Inflammatory macrophage treated with lipopolysaccharide for 4 hours (primary cell): ENCODE data around the gene NFE2.
"Not testable (repeated sequence)": the region's sequence is repeated elsewhere in the genome, so short reads cannot be mapped to it uniquely, and the experiment has no call there.

ENCODE experiments used
- DNase-seq: peaks from one replicate; pipeline ENCODE4 v3.0.0-alpha.2; 2020

Gene NFE2

DNA sequence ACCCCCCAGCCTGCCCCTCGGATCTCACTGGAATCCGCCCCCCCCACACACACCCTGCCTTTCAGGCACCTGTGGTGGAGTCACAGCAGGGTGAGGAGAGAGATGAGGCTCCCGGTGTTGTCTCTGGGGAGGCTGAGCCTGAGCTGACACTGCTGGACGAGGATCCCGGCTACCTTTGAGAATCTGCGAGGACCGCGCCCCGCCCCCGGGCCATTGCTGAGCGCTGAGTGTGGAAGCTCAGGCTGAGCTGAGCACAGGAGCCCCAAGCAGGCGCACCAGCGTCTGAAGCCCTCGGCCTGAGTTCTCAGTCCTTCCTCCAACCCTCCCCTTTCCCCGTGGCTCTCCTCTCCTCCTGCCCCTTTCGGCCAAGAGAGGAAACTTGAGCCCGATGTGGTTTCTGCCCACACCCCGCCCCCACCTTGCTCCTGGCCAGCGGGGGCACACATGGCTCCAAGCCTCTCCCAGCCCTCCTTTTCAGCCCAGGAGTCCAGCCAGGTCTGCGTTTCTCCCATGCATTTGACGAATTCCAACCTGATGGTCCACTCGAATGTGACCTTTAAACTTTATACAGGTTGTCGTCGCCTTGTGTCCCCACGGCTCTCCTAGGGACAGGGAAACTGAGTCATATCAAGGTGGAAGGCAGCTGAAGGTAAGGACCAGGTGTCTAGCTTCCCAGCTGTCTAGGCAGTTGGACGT lies at the start of gene NFE2:
TSS of gene NFE2 (minus strand) at position 284 of the 696 bp plus-strand sequence. CDS start 5,767 bp downstream, outside the sequence.
- DNase-seq: peak; percentile 52

DNA sequence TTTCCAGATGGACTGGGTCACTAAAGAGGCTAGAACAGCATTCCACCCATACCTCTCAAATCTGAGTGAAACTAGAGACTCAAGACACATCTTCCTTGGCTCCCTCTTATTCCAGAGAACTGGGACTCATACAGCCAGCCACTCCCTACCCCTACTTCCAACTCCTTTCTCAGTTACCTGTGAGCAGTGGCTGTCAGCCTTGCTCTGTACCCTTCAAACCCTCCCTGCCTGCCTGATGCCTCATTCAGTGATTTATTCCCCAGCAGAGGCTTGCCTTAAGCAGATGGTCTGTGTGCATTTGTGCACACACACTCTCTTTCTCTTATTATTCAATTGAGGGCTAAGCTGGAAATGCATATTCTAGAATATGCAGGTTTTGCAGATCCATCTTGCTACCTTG lies 48.9 kb upstream of the NFE2 start:
- DNase-seq: no peak

GRCh38 chr12:54349036-54349435 lies 48.2 kb upstream of the NFE2 start:
- no peak for DNase-seq

- DNase-seq: no peak
Measured at GRCh38 chr12:54341378-54342300, 40.8 kb upstream of the NFE2 start.

DNA sequence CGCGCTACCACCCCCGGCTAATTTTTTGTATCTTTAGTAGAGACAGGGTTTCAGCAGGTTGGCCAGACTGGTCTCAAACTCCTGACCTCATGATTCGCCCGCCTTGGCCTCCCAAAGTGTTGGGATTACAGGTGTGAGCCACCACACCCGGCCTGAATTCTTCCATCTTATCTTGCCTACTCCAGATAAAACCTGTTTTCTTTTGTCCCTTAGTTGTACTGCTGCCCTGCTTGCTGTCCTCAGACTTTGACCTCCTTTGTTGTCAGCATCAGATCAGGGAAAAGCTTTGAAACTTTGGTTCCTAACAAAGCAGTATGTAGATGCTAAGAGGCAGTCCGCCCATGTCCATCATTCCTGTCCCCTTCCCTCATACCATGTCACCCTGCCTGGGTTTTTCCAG lies 40.0 kb upstream of the NFE2 start:
- DNase-seq: no peak

DNA sequence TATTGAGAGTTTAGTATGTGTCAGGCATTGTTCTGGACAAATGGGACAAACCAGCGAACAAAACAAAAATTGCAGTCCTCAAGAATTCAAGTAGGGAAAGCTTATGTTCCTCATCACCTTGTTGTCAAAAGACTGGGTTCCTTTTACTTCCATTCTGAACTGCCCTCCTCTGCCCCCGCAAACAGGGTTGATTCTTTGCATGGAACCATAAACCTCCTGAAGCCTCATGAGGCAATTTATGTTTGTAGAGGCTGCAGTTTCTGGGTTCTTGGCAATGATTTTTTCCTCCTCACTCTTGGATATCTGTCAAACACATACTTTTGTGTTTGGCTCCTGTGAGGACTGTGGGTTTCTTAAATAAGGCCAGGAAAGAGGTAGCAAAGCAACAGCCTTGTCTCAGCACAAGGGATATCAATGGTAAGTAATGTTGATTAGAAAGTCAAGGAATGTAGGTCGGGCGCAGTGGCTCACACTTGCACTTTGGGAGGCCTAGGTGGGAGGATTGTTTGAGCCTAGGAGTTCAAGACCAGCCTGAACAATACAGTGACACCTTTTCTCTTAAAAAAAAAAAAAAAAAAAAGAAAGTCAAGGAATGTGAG lies 38.0 kb upstream of the NFE2 start:
- no peak for DNase-seq

GRCh38 chr12:54337854-54338650 lies 37.2 kb upstream of the NFE2 start:
- no peak for DNase-seq

DNA sequence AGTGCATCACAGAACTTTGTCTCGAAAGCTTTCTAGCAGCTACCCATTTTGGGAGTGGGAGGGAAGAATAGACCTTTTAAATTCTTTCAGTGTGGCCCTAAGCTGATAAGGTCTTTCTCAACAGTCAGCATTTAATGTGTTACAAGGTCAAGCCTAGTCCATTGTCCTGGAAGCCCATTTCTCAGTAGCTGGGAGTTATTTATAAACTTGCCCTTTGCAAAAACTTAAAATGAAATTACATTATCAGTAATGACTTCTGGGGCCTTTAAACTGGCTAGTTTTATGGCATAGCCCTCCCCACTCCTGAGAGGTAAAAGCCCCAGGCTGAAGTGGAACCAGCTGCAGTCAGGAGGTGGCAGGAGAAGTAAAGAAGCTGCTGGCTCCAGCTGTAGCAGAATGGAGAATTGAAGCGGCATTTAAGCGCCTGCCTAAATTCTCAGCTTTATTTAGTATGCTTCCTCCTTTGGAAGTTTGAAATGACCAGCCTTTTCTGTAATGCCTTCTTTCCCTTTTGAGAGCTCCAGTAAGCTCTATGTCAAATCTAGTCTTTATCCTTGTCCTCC lies 36.5 kb upstream of the NFE2 start:
- DNase-seq: peak; percentile 45

GRCh38 chr12:54333420-54334034 lies 32.7 kb upstream of the NFE2 start:
- no peak for DNase-seq

DNA sequence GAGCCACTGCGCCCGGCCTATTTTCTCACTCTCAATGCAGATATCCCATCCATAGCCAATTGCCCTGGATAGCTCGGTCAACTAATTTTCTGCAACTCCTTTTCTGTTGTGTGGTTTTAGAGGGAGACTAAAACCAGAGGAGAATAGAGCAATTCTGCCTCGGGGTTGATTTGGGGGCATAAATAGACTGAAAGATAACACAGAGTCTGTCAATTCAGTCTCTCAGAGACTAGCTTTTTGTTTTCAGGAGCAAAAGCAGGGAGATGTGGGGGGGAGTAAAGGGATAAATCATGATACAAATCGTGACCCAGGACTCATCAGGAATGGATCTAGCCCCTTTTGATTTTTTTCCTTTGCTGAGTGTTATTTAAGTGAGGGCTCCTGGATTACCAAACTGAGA lies 30.6 kb upstream of the NFE2 start:
- DNase-seq: no peak

- no peak for DNase-seq
Measured at GRCh38 chr12:54330442-54330841, 29.6 kb upstream of the NFE2 start.

DNA sequence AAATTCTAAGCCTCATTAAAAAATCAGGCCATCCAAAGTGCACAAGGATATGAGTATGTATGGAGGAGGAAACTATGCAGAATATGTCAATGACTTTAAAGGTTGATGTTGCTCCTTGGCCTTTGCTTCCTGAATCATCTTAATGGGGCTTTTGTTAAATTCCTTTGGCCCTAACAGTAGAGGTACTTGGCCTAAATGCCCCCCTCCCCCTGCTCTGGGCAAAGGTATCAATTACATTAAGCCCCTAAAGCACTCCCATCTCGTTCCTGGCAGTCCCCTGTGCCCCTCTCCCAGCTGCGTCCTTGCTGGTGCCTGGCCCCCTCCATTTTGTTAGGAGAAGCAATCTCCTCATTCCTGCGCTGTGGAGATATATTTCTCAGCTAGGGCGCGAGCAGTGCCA lies 28.9 kb upstream of the NFE2 start:
- DNase-seq: no peak

GRCh38 chr12:54328595-54329337 lies 28.0 kb upstream of the NFE2 start:
- peak; percentile 40 for DNase-seq

GRCh38 chr12:54325442-54326109 lies 24.8 kb upstream of the NFE2 start:
- DNase-seq: not testable (repeated sequence)

DNA sequence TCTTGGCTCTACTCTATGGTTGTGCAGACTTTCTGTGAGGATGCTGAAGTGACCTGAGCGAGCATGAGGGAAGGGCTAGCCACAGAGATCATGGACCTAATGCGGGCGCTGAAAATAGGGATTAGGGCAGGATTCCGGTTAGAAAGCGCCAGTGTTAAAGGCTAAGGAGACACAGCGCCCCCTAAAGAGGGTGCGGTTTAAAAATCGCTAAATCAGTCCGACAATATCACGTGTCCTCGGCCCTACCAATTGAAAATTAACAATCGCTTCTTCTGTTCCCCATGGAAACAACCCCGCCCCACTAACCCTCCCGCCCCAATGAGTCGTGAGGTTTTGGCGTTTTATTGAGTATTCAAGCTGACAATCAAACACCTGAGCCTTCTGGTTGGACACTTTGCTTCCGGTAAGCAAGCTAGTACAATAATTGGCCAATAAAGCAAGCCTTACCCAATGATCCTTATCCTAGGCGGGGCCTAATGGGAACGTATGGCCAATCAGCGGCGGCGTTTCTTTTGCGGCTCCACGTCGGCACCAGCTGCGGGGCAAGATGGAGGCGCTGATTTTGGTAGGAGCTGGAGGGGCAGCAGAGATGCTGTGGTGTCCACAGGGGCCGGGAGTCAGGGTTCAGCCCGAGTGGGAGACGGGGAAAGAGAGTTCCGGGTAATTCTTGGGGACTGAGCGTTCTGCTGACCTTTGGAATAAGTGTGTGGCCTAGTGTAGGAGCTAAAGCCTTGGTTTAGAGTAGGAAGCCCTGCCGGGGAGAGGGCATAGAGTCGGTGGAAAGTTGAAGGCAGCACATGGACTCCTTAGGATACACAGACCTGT lies 24.0 kb upstream of the NFE2 start, which contains the start of gene COPZ1:
TSS of gene COPZ1 (plus strand) at position 515 of the 825 bp plus-strand sequence. CDS start at position 548, 33 bp downstream.
- DNase-seq: peak; percentile 100

GRCh38 chr12:54321363-54321762 lies 20.5 kb upstream of the NFE2 start:
- no peak for DNase-seq

DNA sequence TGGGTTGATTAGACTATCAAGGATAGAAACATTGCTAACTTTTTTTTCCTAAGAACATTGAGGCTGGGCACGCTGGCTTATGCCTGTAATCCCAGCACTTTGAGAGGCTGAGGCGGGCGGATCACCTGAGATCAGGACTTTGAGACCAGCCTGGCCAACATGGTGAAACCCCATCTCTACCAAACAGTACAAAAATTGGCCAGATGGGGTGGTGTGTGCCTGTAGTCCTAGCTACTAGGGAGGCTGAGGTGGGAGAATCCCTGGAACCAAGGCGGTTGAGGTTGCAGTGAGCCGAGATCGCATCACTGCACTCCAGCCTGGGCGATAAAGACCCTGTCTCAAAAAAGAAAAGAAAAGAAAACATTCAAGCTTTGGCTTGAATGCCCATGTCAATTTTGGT lies 11.5 kb upstream of the NFE2 start:
- DNase-seq: not testable (repeated sequence)

- no peak for DNase-seq
Measured at GRCh38 chr12:54311051-54311450, 10.2 kb upstream of the NFE2 start.

DNA sequence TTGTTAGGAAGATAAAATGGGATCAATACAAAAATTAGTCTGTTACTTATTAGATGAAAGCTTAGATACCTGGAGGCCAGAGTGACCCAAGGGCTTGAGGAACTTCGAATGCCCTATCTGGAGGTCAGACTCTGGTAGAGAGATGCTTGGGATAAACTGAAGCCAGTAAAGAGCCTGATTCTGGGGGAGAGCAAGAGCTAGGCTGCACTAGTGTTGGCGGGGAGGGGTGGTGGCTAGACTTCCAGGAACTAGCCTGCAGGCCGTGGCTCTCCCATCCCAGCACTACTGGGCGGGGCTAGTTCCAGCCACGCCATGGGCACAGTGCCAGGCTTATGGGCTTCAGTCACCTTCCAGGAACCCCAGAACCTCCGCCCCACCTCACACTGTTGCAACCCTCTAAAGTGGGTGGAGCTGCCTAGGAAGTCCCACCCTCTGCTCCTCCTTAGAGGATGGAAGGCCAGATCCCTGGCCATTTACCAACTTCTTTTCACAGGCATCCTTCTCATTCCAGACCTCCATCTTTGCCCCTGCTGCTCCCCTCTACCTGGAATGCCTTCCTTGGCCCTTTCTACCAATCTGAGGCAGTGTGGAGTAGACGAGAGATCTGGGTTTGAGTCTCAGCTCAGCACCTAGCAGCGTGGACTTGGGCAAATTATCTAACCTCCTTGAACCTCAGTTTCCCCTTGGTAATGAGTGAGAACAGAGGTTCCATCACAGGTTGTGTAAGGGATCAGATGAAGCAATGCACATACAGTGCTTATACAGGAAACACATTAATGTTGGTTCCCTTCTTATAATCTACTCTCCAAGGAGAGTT lies 6.3 kb upstream of the NFE2 start:
- DNase-seq: peak; percentile 81
